GM15510 (cell line): ENCODE measurements around the gene TUBGCP2.

ENCODE experiments used
- POLR2A ChIP-seq: IDR thresholded peaks from 3 replicates; pipeline ENCODE4 v1.6.1; 2011; ENCODE audit warnings: borderline replicate concordance; ENCODE audit not compliant: insufficient read length; ENCODE audit errors: extremely low read depth

TUBGCP2 gene

DNA sequence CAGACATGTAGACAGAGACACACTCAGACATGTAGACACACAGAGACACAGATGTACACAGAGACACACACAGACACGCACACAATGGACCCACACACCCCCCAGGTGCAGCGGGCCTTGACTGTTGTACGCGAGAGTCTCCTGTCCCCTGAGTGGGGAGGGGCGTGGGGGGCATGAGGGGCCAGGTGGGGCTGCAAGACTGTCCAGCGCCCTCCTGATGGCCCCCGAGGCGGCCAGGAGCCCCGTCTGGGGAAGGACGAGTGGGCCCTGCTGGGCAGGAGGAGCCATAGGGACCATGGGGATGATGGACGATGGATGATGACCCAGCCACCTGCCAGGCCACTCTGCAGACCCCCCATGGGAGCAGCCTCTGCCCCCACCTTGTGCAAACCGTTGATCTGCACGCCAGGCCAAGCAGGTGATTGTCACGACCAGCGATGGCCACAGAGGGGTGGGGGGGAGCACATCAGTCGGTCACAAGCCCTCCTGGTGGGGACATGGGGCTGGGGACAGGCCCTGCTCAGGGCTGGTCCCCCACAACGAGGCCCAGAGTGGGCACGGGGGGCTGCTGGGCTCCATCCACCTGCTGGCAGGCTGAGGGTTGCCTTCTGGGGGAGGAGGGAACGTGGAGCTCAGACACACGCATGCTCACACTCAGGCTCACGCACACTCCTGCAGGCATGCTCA lies 59.4 kb downstream of the TUBGCP2 start:
- no peak for TF ChIP-seq POLR2A

DNA sequence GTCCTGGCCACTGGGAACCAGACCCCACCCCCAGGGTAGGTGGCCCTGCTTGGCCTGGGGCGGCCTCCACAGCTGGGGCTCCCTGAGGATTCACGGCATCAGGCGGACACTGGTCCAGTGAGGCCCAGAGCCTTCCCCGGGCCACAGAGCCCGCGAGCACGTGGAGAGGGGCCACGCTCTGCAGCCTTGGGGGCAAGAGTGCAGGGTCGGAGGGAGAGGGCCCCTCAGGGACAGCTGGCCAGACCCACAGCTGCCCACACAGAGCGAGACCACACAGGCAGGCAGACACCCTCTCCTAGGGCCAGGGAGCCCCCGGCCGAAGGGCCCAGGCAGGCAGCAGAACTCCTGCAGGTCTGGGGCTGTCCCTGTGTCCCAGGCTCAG lies 60.3 kb downstream of the TUBGCP2 start:
- TF ChIP-seq POLR2A: no peak

GRCh38 chr10:133247681-133248333 lies 60.9 kb downstream of the TUBGCP2 start:
- no peak for TF ChIP-seq POLR2A

DNA sequence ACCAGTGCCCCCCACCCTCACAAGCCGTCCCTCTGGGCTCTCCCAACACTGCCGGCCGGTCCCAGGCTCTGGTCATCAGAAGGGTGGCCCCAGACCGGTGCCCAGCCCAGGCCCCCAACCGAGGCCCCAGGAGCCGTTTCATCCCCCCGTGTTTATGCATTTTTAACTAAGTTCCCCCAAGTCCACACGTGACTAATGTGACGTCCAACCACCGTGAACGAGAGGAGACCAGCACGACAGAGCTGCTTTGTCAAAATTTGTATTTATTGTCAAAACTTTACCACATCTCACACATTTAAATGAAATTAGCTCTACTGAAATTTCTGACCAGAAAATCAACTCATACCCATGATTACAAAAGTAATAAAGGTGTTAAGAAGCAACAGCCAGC lies 62.4 kb downstream of the TUBGCP2 start:
- no peak for TF ChIP-seq POLR2A

DNA sequence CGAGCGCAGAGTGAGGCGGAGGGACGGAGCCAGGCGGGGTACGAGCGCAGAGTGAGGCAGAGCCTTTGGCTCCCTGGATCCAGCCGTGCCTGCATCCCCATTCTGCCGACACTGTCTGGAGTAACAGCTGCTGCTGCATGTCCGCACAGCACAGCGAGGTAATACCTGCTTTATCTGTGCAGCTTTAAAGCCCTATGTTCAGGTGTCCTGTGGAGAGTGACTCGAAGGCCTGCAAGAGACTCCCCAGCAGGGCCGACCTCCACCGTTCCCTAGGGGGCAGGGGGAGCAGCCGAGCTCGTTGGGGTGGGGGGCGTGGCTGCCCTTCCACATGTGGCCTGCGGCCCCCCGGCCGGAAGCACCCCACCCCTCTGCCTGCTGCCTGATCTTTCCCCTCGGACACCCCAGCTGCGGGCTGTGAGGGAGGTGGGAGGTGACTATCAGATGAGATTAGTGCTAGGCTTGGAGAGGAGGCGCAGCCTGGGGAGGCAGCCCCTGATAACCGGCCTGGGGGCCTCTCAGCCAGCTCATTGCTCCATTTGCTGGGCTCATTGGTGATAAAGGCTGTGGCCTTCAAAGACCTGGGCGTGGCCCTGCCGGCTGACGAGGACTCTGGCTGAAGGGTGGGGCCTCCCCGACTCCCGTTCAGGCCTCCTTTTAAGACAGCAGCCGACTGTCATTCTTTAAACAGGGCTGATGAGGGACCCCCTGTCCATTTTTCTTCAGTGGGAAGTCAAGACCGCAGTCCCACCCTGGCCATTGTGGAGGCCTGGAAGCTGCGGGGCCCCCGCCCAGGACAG lies 63.0 kb downstream of the TUBGCP2 start:
- TF ChIP-seq POLR2A: no peak

- no peak for TF ChIP-seq POLR2A
Observed at GRCh38 chr10:133243593-133243992, 65.1 kb downstream of the TUBGCP2 start.

DNA sequence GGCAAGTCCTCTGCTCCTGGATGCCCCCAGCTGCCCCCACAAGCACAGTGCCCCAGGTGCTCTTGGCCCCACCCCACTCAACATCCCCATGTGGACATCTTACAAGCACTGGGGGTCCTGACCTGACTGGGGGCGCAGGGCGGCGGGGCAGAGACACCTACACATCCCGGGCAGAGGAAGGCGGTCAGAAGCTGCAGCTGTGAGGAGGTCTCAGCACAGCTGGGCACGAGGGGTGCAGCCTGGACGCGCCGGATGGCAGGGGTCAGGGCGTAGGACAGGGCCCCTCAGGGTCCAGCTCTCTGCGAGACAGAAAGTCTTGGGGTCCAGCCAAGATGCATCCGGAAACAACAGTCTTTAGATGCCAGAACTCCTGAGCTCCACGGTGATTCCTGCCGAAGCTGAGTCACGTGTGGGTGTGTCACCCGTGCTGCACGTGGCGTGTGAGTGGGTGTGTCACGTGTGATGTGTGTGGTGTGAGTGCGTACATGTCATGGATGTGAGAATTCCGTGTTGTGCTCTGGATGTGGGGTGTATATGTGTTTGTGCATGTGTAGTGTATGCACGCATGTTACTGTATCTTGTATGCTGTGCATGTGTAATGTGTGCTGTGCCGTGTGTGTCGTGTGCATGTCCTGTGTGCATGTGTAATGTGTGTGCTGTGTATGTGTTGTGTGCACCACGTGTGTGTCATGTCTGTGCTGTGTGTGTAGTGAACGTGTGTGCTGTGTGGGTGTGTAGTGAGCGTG lies 65.9 kb downstream of the TUBGCP2 start:
- TF ChIP-seq POLR2A: no peak

DNA sequence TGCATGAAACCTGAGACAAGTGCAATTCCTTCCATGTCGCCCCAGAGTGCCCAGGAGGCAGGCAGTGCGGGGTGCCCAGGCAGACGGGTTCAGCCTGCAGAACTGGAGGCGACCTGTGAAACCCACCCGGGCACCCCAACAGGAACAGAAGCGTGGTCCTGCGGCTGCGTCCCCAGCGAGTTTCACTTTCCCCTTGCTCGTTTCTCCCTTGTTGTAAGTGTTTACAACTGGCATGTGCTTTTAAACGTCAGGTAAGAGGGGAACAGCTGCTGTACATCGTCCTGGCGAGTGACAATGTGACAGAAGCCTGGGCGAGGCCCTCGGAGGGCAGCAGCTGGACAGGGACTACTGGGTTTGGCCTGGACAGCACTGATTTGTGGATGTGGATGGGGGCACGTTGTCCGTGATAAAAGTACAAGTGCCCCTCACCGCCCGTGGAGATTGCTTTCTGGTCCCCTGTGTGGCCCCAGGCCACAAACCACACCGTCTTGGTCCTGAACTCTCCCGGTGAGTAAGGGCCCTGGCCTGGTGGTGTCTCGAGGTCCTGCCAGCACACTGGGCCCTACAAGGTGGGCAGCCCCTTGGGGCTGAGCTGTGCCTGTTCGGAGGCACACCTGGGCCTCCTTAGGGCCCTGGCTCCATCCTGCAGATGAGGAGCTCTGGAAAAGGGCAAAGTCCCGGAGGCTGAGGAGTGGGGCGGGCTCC lies 67.0 kb downstream of the TUBGCP2 start:
- TF ChIP-seq POLR2A: no peak

DNA sequence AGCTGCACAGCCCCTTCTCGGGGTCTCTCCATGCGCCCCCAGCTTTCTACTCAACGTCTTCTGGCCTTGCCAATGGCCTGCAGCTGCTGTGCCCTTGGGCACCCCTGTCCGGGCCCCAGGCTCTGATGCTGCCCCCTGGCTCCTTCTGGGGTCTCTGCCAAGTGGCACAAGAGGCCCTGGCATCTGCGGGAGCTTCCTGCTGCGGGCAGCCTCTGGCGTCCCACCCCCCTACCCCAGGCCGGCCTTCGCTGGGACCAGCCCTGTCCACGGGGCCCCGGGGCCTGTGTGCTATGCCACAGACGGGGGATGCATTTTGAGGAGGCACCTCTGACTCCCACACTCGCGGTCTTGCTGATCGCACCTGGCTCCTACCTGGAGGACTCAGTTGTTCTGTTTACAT lies 68.7 kb downstream of the TUBGCP2 start:
- TF ChIP-seq POLR2A: no peak

DNA sequence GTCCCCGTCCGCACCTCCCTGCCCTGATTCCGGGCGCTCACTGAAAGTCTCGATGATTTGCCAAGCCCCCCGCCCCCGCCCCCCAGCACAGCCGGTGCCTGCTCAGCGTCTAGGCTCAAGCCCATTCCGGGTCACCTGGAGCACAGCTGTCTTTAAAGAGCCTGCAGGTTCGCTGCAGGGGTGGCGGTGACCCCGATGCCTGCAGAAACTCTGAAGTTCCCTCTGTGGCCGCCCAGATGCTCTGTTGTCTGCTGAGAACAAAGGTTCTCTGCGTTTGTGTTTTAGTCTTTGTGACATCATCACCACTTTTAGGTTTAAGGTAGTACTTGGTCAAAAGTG lies 70.2 kb downstream of the TUBGCP2 start:
- TF ChIP-seq POLR2A: no peak

GRCh38 chr10:133237588-133238465 lies 70.8 kb downstream of the TUBGCP2 start, which contains the start of gene VENTX:
Gene VENTX, plus strand, starts transcription at chr10:133237855. Its CDS starts 60 bp downstream, at chr10:133237915.
- TF ChIP-seq POLR2A: no peak

- TF ChIP-seq POLR2A: no peak
Observed at GRCh38 chr10:133237241-133237587, 71.5 kb downstream of the TUBGCP2 start.

DNA sequence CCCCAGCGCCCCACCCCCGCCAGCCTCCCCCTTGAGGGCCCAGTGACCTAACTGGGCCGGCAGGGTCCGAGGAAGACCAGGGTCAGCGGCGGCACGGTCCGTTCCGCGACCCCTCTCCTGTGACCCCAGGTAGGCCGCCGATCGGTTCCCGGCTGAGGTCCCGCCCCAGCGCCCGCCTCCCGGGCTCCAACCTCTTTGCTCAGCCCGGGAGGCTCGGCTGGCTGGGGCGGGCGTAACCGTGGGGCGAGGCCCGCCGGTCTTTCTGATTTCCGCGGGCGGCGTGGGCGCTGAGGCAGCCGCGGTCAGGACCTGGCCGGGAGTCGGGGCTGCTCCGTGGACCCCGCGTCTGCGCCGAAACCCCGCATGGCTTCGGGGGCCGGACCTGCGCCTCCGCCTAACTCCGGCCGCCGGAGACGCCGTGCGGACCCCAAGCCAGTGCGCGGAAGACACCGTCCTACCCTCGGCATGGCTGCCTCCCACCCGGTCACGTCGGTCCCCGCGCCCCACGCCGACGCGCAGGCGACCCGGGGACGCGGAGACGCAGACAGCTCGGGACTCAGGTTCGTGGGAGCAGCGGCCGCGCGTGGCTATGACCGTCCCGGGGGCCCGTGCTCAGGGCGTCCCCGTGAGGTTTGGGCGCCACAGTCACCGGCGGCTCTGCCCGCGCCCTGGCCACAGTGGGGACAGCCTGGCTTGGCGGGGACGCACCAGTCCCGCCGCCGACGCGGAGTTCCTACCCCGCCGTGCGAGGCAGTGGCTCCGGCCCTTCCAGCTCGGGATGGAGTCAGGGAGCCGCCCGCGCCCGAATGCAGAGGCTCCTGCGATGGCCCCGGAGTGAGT lies 72.1 kb downstream of the TUBGCP2 start:
- no peak for TF ChIP-seq POLR2A
